ENCODE results near the gene TMEM223.

DNA sequence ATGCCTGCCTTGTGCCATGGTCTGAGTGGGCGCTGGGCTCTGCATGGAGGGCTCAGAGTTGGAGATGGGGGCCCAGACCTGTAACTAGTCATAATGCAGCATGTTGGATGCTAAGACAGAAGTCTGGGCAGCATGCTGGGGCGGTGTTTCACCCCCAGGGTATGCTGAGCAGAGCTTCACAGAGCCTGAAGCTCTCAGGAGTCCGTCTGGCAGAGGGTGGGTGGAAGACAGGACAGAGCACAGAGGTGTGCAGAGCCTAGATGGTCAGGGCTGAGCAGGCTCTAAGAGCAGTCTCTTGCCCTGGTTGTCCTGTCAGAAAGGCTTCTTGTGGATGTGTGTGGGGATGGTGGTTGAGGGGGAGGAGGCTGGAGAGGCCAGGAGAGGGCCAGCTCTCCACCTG, 13.4 kb downstream of the TMEM223 start:
- TF ChIP-seq, protein P1, sequence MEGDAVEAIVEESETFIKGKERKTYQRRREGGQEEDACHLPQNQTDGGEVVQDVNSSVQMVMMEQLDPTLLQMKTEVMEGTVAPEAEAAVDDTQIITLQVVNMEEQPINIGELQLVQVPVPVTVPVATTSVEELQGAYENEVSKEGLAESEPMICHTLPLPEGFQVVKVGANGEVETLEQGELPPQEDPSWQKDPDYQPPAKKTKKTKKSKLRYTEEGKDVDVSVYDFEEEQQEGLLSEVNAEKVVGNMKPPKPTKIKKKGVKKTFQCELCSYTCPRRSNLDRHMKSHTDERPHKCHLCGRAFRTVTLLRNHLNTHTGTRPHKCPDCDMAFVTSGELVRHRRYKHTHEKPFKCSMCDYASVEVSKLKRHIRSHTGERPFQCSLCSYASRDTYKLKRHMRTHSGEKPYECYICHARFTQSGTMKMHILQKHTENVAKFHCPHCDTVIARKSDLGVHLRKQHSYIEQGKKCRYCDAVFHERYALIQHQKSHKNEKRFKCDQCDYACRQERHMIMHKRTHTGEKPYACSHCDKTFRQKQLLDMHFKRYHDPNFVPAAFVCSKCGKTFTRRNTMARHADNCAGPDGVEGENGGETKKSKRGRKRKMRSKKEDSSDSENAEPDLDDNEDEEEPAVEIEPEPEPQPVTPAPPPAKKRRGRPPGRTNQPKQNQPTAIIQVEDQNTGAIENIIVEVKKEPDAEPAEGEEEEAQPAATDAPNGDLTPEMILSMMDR (IDR thresholded peaks at IDR 0.05): no peak
- TF ChIP-seq POLR2AphosphoS5 (IDR thresholded peaks at IDR 0.05; ENCODE audit: low read depth, low read length): no peak

Measured in Panc1 (cell line).